Measurements from ENCODE around the gene CTNNBL1.

DNA sequence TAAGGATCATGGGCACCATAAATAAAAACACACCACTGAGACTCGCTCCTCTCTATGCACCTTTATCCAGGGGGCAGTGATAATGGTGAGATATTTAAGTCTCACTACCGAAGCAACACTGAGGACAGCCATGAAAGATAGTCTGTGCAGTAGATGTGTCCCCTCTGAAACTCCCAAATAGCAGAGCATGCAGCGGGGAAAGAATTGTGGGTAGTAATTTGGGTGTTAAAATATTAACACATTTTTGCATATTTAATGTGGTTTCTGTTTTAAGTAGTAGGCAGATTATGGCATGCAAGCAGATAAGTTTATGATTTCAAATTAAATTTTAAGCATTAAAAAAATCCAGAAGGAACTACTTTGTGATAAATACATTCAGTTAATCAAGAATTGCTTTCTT, 82.7 kb downstream of the CTNNBL1 start:
- no peak for TF ChIP-seq SUZ12 (IDR thresholded peaks at IDR 0.05; ENCODE audit: extremely low read depth, insufficient read depth, insufficient read length)
- no peak for TF ChIP-seq ZNF274 (IDR thresholded peaks at IDR 0.05; ENCODE audit: low read depth, low read length)

Data from NT2/D1 (cell line).